IMR-90 (cell line): ENCODE results near the gene KIF1C. TPM values are rescaled to one million over a fixed set of nuclear protein-coding genes. Genes with fewer than 3 reads are reported as not detected.

Experiments used
- ATAC-seq: fragments of 200-7000 bp; cut with Tn5 transposase; 2 replicates; pipeline ENCODE4 v1.9.1; 2020; ENCODE audit warnings: low read depth, mild to moderate bottlenecking, moderate library complexity
- BruUV-seq: library from RNA; stranded (reverse); fragments of 400-500 nt; replicated peaks from 2 replicates; lab custom pipeline; 2021; lab: Mats Ljungman, UMichigan
- CTCF ChIA-PET: fragments of 300-600 bp; formaldehyde crosslinking; extraction: SDS; loops from one replicate; lab custom pipeline; 2021; ENCODE audit warnings: antibody characterized with exemption; lab: Yijun Ruan, JAX
- POLR2A ChIA-PET: fragments of 300-600 bp; sonication (Branson Sonifier 250); formaldehyde crosslinking; loops from one replicate; lab custom pipeline; 2022; ENCODE audit warnings: antibody characterized with exemption; ENCODE audit not compliant: unreplicated experiment; lab: Charles Lee
- DNase-seq: peaks from one replicate; pipeline ENCODE4 v3.0.0; 2013
- H2AFZ ChIP-seq: replicated peaks from 2 replicates; pipeline ENCODE3; 2013; ENCODE audit warnings: low read length, mild to moderate bottlenecking; ENCODE audit not compliant: poor library complexity
- H2AK5ac ChIP-seq: 2 replicates; pipeline ENCODE4 v1.6.1; 2013; ENCODE audit warnings: low read depth, low read length, inconsistent platforms
- H2AK9ac ChIP-seq: replicated peaks from 2 replicates; pipeline ENCODE3; 2013; ENCODE audit warnings: mild to moderate bottlenecking, low read depth, low read length, moderate library complexity; ENCODE audit not compliant: poor library complexity
- H2BK120ac ChIP-seq: 2 replicates; pipeline ENCODE4 v1.6.1; 2013; ENCODE audit warnings: low read depth, low read length, inconsistent platforms
- H2BK15ac ChIP-seq: 3 replicates; pipeline ENCODE4 v1.6.1; 2013; ENCODE audit warnings: low read depth, low read length, inconsistent platforms
- H2BK20ac ChIP-seq: 2 replicates; pipeline ENCODE4 v1.6.1; 2013; ENCODE audit warnings: low read depth, mild to moderate bottlenecking, inconsistent platforms, low read length, moderate library complexity
- H2BK5ac ChIP-seq: 2 replicates; pipeline ENCODE4 v1.6.1; 2013; ENCODE audit warnings: mild to moderate bottlenecking, low read depth, low read length, inconsistent platforms; ENCODE audit not compliant: poor library complexity, severe bottlenecking
- H3K14ac ChIP-seq: replicated peaks from 2 replicates; pipeline ENCODE4 v1.6.1; 2013; ENCODE audit warnings: low read depth, low read length, inconsistent platforms
- H3K18ac ChIP-seq: 2 replicates; pipeline ENCODE4 v1.6.1; 2013; ENCODE audit warnings: low read depth, low read length, control low read depth
- H3K23ac ChIP-seq: 2 replicates; pipeline ENCODE4 v1.6.1; 2013; ENCODE audit warnings: low read depth, low read length, inconsistent platforms
- H3K27ac ChIP-seq: 2 replicates; pipeline ENCODE4 v1.5.1; 2013; ENCODE audit warnings: mild to moderate bottlenecking, control low read depth, low read length; ENCODE audit not compliant: insufficient read depth
- H3K27me3 ChIP-seq: 2 replicates; pipeline ENCODE4 v1.6.1; 2013; ENCODE audit warnings: low read length; ENCODE audit not compliant: control insufficient read depth, insufficient read depth
- H3K36me3 ChIP-seq: 2 replicates; pipeline ENCODE4 v1.6.1; 2013; ENCODE audit warnings: low read length, mixed read lengths; ENCODE audit not compliant: control insufficient read depth, insufficient read depth
- H3K4ac ChIP-seq: 2 replicates; pipeline ENCODE4 v1.6.1; 2013; ENCODE audit warnings: low read depth, low read length, inconsistent platforms
- H3K4me1 ChIP-seq: 2 replicates; pipeline ENCODE4 v1.6.1; 2013; ENCODE audit warnings: low read length, mixed read lengths; ENCODE audit not compliant: control insufficient read depth, insufficient read depth
- H3K4me2 ChIP-seq: 2 replicates; pipeline ENCODE4 v1.6.1; 2013; ENCODE audit warnings: low read depth, mild to moderate bottlenecking, control low read depth, low read length, moderate library complexity
- H3K4me3 ChIP-seq: 2 replicates; pipeline ENCODE4 v1.5.1; 2013; ENCODE audit warnings: low read depth, mild to moderate bottlenecking, control low read depth, low read length, moderate library complexity; ENCODE audit not compliant: insufficient read depth
- H3K56ac ChIP-seq: 2 replicates; pipeline ENCODE4 v1.6.1; 2013; ENCODE audit warnings: low read length, inconsistent platforms; ENCODE audit not compliant: insufficient read depth; ENCODE audit errors: extremely low read depth
- H3K79me1 ChIP-seq, 2 experiments: 2 replicates each; pipeline ENCODE4 v1.6.1; 2013; ENCODE audit warnings: low read length in 2 of 2, inconsistent platforms in 1 of 2, low read depth in 1 of 2
- H3K9ac ChIP-seq: 2 replicates; pipeline ENCODE4 v1.6.1; 2013; ENCODE audit warnings: low read depth, low read length, control low read depth
- H3K9me1 ChIP-seq: 2 replicates; pipeline ENCODE4 v1.6.1; 2013; ENCODE audit warnings: low read length, inconsistent platforms; ENCODE audit not compliant: insufficient read depth
- H3K9me3 ChIP-seq: 2 replicates; pipeline ENCODE4 v1.6.1; 2013; ENCODE audit warnings: low read length; ENCODE audit not compliant: control insufficient read depth, insufficient read depth
- H4K20me1 ChIP-seq: 2 replicates; pipeline ENCODE4 v1.6.1; 2013; ENCODE audit warnings: low read length, inconsistent platforms; ENCODE audit not compliant: insufficient read depth
- H4K5ac ChIP-seq: 2 replicates; pipeline ENCODE4 v1.6.1; 2013; ENCODE audit warnings: mild to moderate bottlenecking, low read depth, low read length, control low read depth
- H4K8ac ChIP-seq, 2 experiments: 2 replicates each; pipeline ENCODE4 v1.6.1; 2013; ENCODE audit warnings: low read depth in 2 of 2, low read length in 2 of 2, control low read depth in 1 of 2, inconsistent platforms in 1 of 2
- H4K91ac ChIP-seq: 2 replicates; pipeline ENCODE4 v1.6.1; 2013; ENCODE audit warnings: low read depth, low read length, inconsistent platforms; ENCODE audit not compliant: insufficient read depth
- RCOR1 ChIP-seq: IDR thresholded peaks from 2 replicates; pipeline ENCODE4 v1.6.1; 2012; ENCODE audit warnings: mild to moderate bottlenecking, low read length, improper control_type of control experiment; ENCODE audit not compliant: insufficient replicate concordance
- RFX5 ChIP-seq: IDR thresholded peaks from 2 replicates; pipeline ENCODE4 v1.8.0; 2012; ENCODE audit warnings: low read depth, mild to moderate bottlenecking, low read length, moderate library complexity
- WGBS, 2 experiments: methylation state at CpG; one replicate each; pipeline versions ENCODE4 v1.1.5 to v1.1.7; 2013; ENCODE audit warnings: missing lambda C conversion rate in 2 of 2; ENCODE audit not compliant: insufficient read length in 1 of 2; ENCODE audit errors: extremely low coverage in 2 of 2; 5-methylcytosine and 5-hydroxymethylcytosine counted together
- dilution Hi-C: fragments of 300-500 bp; cut with HindIII; formaldehyde crosslinking; loops from one replicate; pipeline ENCODE4 v1.14.3; 2018; ENCODE audit warnings: low sequenced_read_pairs; ENCODE audit not compliant: unreplicated experiment
- in situ Hi-C: fragments of 300-500 bp; cut with MboI; formaldehyde crosslinking; loops from 3 replicates; pipeline ENCODE4 v1.14.3; 2019; ENCODE audit warnings: low sequenced_read_pairs, inconsistent platforms, mixed read lengths
- intact Hi-C: fragments of 100-400 bp; cut with micrococcal nuclease; formaldehyde crosslinking; loops from 2 replicates; pipeline ENCODE4 v1.10.0; 2022
- polyA plus RNA-seq, 3 experiments: library from polyadenylated mRNA; depleted of rRNA; stranded (reverse); fragments of >200 nt; gene quantifications; 2 replicates each; pipeline ENCODE4 v1.2.3, GENCODE V29; 2012; ENCODE audit warnings: low replicate concordance in 1 of 3
- total RNA-seq: library from RNA; depleted of rRNA; stranded (reverse); fragments of >200 nt; gene quantifications from 2 replicates; pipeline ENCODE4 v1.2.3, GENCODE V29; 2012
- TF ChIP-seq, protein P1 (sequence below): fragments of 150-350 bp; IDR thresholded peaks from 2 replicates; pipeline ENCODE4 v1.6.1; 2017; ENCODE audit warnings: mild to moderate bottlenecking, antibody characterized with exemption, low read length, low read depth

Gene KIF1C
- total and polyA plus RNA-seq, 2 of the 4 experiments (the other 2 are of a cell fraction), result 27.4 to 28.7 TPM

GRCh38 chr17:4972322-4972721 lies 25.4 kb upstream of the KIF1C start:
- no peak overlapping the region for H2BK20ac ChIP-seq
- no peak overlapping the region for H3K18ac ChIP-seq
- POLR2A ChIA-PET, result no interaction called here
- peaks cover 19% of the 10 kb centered on the region for H3K9me1 ChIP-seq
- H2BK5ac ChIP-seq, result no peak overlapping the region
- no peak overlapping the region for H3K23ac ChIP-seq
- no peak overlapping the region for H2AFZ ChIP-seq
- no peak overlapping the region for H4K5ac ChIP-seq
- H3K14ac ChIP-seq, result no peak overlapping the region
- peak overlapping the region; percentile 56 for H2AK9ac ChIP-seq
- no peak overlapping the region for H2AK5ac ChIP-seq
- H2BK15ac ChIP-seq, result no peak overlapping the region
- intact Hi-C loops (no loop called here), dilution Hi-C loops (no loop called here), in situ Hi-C loops (no loop called here)
- no peak overlapping the region for H3K9ac ChIP-seq
- H3K79me1 ChIP-seq, result peaks cover 9 to 56% of the 10 kb centered on the region in 2 experiments; a peak in 3 of 4 replicates
- H3K4me2 ChIP-seq, result no peak overlapping the region
- H4K20me1 ChIP-seq, result peaks cover 3% of the 10 kb centered on the region; the same call in 1 of the 2 replicates
- CTCF ChIA-PET, result no interaction called here
- TF ChIP-seq RFX5 (no peak), RCOR1 (no peak)
- TF ChIP-seq, protein P1, sequence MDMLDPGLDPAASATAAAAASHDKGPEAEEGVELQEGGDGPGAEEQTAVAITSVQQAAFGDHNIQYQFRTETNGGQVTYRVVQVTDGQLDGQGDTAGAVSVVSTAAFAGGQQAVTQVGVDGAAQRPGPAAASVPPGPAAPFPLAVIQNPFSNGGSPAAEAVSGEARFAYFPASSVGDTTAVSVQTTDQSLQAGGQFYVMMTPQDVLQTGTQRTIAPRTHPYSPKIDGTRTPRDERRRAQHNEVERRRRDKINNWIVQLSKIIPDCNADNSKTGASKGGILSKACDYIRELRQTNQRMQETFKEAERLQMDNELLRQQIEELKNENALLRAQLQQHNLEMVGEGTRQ, result no peak
- H3K4me3 ChIP-seq, result no peak overlapping the region
- peaks cover 39% of the 10 kb centered on the region for H3K36me3 ChIP-seq
- peaks cover 14% of the 10 kb centered on the region for H3K4me1 ChIP-seq
- no peak overlapping the region for H3K27ac ChIP-seq
- H4K91ac ChIP-seq, result no peak overlapping the region
- ATAC-seq (no peak), DNase-seq (no peak)
- H3K9me3 ChIP-seq, result no peaks in the 10 kb centered on the region
- no peak overlapping the region for H3K56ac ChIP-seq
- no peak overlapping the region for H3K4ac ChIP-seq
- H3K27me3 ChIP-seq, result no peaks in the 10 kb centered on the region
- no peak overlapping the region for H4K8ac ChIP-seq
- no TSS peak for BruUV-seq
- H2BK120ac ChIP-seq, result no peak overlapping the region
- WGBS, 2 experiments, result 90% methylated on average over 6 of the region's 12 CpGs; no CpG with 5 or more reads in 1 of the 2 experiments
